LoVo (cell line): ENCODE results near the gene CSF1.

Experiments
- DNase-seq: peaks from one replicate; pipeline ENCODE4 v3.0.0-alpha.2; 2016; ENCODE audit warnings: low spot score

The CSF1 gene

GRCh38 chr1:109882288-109883245, 28.1 kb upstream of the CSF1 start:
- DNase-seq, result no peak

DNA sequence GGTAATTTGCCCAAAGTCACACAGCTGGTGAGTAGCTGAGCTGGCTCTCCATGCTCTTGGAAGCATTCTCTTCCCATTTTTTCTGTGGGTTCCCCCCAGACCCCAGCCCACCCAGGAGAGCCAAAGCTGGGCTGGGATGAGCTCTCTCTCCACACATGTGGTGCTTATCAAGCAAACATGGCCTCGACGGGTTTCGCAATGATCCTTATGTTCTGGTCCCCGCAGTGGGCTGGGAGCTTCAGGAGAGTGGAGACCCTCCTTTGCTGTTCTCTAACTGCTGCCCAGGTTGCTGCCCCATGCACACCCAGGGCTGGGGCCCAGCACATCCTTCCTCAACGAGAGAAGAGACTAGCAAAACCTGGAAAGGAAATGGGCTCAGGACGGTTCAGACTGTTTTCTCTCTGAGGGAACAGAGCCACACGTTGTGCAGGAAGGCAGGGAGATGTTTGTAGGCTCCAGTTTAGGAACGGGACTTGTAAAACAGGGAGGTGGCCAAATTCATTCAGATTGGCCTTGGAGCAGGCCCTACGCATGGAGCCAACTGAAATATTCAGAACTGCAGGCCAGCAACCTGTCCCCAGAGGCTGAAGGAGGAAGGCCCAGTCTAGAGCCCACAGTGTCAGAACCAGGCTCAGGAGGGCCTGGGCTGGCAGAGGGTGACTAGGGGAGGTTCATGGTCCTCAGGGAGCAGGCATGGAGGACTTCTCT, 27.2 kb upstream of the CSF1 start:
- no peak for DNase-seq

DNA sequence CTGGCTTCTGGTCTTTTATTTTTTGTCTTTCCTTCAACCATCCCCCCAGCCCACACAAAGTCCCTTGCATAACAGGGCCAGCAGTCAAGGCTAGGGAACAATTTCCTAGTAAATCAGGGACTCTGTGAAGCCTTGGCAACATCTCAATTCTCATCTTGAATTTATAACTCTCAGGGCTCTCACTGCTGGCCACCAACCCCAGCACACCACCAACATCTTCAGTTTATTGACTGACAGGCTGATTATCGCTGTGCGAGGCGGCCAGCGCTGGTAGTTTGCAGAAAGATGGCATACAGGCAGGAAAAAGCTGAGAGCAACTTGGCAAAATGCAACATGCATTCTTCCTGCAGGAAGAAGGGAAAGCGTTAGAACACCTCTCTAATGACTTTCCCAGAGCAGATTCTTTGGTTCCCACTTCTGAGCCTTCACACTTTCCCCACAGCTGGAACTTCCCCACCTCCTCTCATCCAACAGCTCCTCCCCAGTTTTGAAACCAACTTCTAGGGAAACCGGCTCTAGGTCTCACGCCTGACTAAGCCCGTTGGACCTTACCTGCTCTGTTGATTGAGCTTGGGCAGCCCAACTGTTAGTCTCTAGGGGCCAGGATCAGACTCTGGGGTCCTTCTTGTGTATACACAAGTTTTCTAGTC, 26.3 kb upstream of the CSF1 start:
- DNase-seq, result no peak

DNA sequence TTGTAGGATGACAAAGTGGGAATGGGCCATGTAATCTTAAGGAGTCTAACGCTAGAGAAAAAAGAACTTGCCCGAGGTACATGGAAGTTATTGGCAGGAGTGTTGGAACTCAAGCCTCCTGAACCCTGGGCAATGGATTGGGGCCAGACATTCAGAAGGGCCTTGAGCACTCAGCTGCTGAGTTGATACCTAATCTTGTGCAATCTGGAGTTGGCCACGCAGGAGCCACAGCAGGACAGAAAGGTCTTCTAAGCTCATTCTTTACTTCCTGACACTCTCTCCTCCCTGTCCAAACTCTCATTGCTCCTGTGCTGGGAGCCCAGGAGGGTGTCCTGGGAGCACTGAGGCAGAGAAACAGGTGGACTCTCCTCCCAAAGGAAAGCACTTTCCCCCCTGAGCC, 25.1 kb upstream of the CSF1 start:
- DNase-seq, result no peak

DNA sequence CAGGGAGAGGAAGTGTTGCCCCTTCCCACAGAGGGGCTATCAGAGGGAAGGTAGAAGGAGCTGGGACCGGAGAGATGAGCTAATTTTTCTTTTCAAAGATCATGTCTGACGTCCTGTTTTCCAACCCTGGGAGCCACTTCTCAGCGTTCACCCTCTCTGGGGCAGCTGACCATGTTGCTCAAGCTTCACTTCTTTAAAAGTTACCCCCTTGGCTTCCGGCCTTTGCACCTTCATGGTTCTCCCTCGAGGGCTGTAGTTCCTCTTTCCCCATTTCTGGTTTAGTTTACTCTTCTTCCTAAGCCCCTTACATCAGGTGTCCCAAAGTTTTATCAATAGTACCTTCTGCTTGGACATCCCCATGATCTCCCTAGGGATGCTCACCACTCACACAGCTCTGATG, 23.8 kb upstream of the CSF1 start:
- DNase-seq, result no peak

- DNase-seq, result no peak
Observed at GRCh38 chr1:109887271-109887670, 23.4 kb upstream of the CSF1 start.

- no peak for DNase-seq
Observed at GRCh38 chr1:109887884-109888283, 22.8 kb upstream of the CSF1 start.

DNA sequence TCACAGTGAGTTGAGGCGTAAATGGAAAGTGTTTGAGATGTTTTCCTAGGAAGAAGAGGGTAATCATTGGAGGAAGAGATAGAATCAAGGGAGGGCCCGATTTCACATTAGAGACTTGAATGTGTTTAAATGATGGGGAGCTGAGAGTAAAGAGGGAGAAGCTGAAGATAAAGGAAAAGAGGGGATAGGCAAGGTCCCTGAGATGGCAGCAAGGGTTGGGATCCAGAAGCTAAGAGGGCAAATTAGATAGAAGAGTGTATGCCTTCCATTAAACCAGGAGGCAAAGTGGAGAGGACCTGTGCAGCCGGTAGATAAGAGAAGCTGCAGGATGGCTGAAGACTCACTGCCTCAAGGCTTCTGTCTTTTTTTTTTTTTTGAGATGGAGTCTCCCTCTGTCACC, 21.6 kb upstream of the CSF1 start:
- DNase-seq, result no peak

DNA sequence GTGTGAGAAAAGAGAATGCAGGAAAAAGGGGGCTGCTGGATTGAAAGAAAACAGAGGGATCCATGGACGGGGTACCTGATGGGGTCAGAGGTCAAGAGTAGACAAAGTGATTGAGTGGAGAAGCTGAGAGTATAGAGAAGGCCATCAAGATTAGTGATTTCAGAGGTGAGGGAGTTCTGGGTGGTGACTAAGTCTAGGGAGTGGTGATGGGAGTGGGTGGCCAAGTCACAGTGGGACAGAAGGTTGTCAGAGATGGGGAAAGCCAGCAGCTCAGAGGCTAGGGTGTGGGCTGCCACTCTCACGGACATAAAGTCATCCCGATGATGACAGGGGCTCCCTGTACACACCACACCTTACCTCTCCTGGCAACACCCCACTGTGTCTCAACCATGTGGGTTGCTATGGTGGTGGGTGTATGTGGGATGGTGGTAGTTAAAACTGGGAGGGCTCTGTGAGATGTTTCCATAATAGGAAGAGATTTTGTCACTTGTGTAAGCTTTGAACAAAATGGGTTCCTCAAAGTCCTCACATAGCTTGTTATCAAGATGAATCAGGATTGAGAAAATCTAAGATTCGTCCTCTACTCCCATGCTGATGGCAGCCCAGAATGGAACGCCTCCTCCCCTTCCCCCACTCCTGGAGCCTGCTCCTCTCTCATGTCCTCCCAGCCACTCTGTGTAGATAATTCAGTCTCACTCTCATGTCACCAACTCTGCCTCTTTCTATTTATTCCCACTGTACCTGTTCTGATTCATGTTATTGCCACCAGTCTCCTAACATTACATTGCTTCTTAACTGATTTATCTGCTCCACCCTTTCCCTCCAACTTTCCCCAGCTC, 20.3 kb upstream of the CSF1 start:
- DNase-seq, result no peak

DNA sequence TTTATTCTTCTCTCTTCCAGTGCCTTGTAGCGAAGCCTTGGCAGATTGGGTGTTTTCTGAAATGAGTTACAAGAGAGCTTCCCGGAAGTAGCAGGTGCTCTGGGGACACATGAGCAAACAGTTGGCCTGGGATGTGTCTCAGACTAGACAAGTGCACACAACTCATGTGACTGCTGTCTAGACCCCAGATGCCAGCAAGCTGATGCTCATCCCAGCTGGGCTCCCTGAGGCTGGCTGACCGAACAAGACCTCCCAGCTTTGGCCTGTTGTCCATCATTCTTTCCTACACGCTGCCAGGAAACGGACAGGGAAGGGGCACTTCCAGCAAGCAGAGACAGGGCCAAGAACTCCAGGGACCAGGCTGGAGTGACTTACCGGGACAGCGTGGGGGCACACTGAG, 18.7 kb upstream of the CSF1 start:
- DNase-seq, result no peak

DNA sequence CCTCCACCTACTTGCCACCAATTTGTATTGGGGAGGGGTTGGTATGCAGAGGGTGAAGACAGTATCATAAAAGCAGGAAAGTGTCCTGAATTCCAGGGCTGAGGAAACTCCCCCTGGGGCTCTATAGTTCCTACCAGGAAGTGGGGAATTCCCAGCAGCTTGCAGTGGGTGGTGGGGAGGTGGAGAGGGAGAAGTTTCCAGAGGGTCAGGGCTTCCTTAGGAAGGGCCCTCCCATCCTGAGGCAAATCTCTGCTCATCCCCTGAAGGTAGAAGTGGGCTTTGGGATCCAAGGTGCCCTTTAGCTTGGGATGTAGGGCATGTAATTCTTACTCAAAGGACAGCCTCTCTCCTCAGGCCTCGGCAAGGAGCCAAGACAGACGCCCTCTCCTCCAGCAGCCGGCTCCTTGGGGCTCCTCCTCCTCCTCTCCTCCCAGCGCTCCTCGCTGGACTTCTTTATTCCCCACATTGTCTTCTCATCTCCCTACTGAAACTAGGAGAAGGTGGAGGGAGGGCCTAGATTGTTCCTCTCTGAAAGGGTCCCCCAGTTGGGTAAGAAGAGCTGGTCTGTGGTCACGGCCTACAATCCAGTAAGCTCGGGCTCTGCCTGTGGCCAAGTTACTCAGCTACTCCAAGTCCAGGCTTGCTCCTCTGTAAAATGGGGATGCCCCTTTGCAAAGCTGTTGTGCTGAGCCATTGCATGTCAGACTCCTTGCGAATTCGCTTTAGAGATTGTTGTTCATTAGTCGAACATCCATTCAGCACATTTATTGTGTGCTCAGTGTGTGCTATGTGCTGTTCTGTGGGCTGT, 17.9 kb upstream of the CSF1 start:
- no peak for DNase-seq

DNA sequence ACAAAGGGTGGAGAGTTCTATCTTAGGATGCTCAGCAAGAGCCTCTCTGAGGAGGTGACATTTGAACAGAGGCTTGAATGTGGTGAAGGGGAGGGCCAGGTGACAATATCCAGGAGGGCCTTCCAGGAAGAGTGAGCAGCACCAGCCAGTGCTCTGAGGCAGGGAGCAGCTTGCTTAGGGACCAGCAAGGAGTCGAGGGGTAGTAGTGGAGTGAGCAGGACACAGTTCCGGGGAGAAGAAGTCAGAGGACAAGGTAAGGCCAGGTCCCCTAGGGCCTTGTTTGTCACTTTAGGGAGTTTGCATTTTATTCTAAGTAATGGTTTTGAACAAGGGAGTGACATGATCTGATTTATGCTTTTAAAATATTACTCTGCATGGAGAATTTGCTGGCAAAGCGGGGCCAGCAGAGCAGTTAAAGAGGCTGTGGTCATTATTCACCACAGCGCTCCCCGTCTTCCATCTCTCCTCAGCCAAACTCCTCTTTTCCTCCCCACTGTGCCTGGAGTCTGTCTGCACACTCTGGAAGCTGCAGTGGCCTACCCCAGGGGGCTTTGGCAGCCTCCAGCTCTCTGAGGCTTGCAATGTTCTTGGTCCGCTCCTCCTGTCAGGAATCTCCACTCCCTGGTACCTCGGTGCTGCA, 17.0 kb upstream of the CSF1 start:
- DNase-seq, result no peak

DNA sequence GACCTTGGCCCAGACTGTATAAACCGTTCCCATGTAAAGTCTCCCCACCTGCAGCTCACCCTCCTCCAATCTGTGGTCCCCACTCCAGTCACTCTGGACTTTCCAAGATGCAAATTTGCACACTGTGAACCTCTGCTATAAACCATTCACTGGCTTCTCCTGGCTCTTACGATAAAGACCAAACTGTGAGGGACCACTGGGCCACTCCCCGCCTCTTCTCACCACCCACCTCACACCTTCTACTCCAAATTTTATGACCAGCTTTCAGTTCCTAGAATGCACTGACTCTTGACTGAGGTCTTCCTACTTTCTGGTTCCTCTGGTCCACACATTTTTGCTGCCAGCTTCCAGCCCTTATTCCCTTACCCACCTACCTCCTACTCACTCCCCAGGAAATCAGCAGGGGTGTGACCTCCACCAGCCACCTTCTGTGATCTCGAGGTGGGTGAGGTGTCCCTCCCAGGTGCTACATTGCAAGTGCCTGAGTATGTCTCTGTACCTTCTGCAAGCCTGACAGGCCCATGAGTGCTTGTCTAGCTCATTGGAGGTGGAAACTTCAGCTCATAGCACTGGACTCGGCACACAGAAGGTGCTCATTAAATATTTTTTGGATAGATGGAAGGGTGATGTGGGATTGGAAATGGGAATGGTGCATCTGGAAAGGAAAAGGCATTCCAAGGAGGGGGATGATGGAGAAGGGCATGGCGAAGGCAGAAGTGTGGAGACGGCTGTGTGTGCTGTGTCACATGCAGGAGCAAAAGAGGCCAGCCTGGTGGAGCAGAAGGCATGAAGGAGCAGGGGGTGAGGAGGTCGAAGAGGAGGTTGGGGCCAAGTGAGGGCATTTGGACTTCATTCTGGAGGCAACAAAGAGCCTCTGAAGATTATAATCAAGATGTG, 15.6 kb upstream of the CSF1 start:
- no peak for DNase-seq

- DNase-seq, result no peak
Observed at GRCh38 chr1:109895720-109896504, 14.7 kb upstream of the CSF1 start.

GRCh38 chr1:109896681-109897080, 14.0 kb upstream of the CSF1 start:
- DNase-seq, result no peak

DNA sequence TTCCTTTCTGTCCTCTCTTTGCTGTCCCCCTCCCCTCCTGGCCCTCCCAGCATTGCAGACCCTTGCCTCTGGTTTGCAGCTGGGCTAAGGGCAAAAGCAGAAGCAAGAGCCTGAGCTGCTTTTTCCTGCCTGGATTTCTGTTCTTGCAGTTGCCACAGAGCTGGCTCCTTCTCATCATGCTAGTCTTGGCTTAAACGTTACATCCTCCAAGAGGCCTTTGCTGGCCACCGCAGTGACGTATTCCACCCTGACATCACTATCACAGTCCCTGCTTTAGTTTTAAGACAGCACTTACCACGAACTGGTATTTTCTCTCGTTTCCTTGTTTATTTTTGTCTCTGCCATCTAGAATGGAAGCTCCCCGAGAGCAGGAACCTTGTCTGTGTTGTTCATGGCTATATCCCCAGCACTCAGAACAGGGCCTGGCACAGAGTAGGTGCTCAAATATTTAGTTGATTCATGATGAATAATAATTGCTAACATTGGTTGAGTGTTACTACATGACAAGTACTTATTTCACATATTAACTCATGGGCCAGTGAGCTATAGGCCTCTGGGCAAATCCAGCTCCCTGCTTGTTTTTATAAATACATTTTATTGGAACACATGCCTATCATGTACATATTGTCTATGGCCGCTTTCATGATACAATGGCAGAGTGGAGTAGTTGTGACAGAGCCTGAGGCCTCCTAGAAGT, 13.2 kb upstream of the CSF1 start:
- DNase-seq, result no peak

- no peak for DNase-seq
Observed at GRCh38 chr1:109898842-109899241, 11.8 kb upstream of the CSF1 start.

GRCh38 chr1:109901141-109901523, 9.5 kb upstream of the CSF1 start:
- DNase-seq, result no peak
